IMR-90 (cell line): Measurements from ENCODE around the gene ING2. TPM values are rescaled to one million over a fixed set of nuclear protein-coding genes. Genes with fewer than 3 reads are reported as not detected.

Experiments used
- ATAC-seq: fragments of 200-7000 bp; cut with Tn5 transposase; 2 replicates; pipeline ENCODE4 v1.9.1; 2020; ENCODE audit warnings: low read depth, mild to moderate bottlenecking, moderate library complexity
- BruUV-seq: library from RNA; stranded (reverse); fragments of 400-500 nt; replicated peaks from 2 replicates; lab custom pipeline; 2021; lab: Mats Ljungman, UMichigan
- CTCF ChIA-PET: fragments of 300-600 bp; formaldehyde crosslinking; extraction: SDS; loops from one replicate; lab custom pipeline; 2021; ENCODE audit warnings: antibody characterized with exemption; lab: Yijun Ruan, JAX
- POLR2A ChIA-PET: fragments of 300-600 bp; sonication (Branson Sonifier 250); formaldehyde crosslinking; loops from one replicate; lab custom pipeline; 2022; ENCODE audit warnings: antibody characterized with exemption; ENCODE audit not compliant: unreplicated experiment; lab: Charles Lee
- DNase-seq: peaks from one replicate; pipeline ENCODE4 v3.0.0; 2013
- H2AFZ ChIP-seq: replicated peaks from 2 replicates; pipeline ENCODE3; 2013; ENCODE audit warnings: low read length, mild to moderate bottlenecking; ENCODE audit not compliant: poor library complexity
- H2AK5ac ChIP-seq: 2 replicates; pipeline ENCODE4 v1.6.1; 2013; ENCODE audit warnings: low read depth, low read length, inconsistent platforms
- H2AK9ac ChIP-seq: replicated peaks from 2 replicates; pipeline ENCODE3; 2013; ENCODE audit warnings: mild to moderate bottlenecking, low read depth, low read length, moderate library complexity; ENCODE audit not compliant: poor library complexity
- H2BK120ac ChIP-seq: 2 replicates; pipeline ENCODE4 v1.6.1; 2013; ENCODE audit warnings: low read depth, low read length, inconsistent platforms
- H2BK15ac ChIP-seq: 3 replicates; pipeline ENCODE4 v1.6.1; 2013; ENCODE audit warnings: low read depth, low read length, inconsistent platforms
- H2BK20ac ChIP-seq: 2 replicates; pipeline ENCODE4 v1.6.1; 2013; ENCODE audit warnings: low read depth, mild to moderate bottlenecking, inconsistent platforms, low read length, moderate library complexity
- H2BK5ac ChIP-seq: 2 replicates; pipeline ENCODE4 v1.6.1; 2013; ENCODE audit warnings: mild to moderate bottlenecking, low read depth, low read length, inconsistent platforms; ENCODE audit not compliant: poor library complexity, severe bottlenecking
- H3K14ac ChIP-seq: replicated peaks from 2 replicates; pipeline ENCODE4 v1.6.1; 2013; ENCODE audit warnings: low read depth, low read length, inconsistent platforms
- H3K18ac ChIP-seq: 2 replicates; pipeline ENCODE4 v1.6.1; 2013; ENCODE audit warnings: low read depth, low read length, control low read depth
- H3K23ac ChIP-seq: 2 replicates; pipeline ENCODE4 v1.6.1; 2013; ENCODE audit warnings: low read depth, low read length, inconsistent platforms
- H3K27ac ChIP-seq: 2 replicates; pipeline ENCODE4 v1.5.1; 2013; ENCODE audit warnings: mild to moderate bottlenecking, control low read depth, low read length; ENCODE audit not compliant: insufficient read depth
- H3K27me3 ChIP-seq: 2 replicates; pipeline ENCODE4 v1.6.1; 2013; ENCODE audit warnings: low read length; ENCODE audit not compliant: control insufficient read depth, insufficient read depth
- H3K36me3 ChIP-seq: 2 replicates; pipeline ENCODE4 v1.6.1; 2013; ENCODE audit warnings: low read length, mixed read lengths; ENCODE audit not compliant: control insufficient read depth, insufficient read depth
- H3K4ac ChIP-seq: 2 replicates; pipeline ENCODE4 v1.6.1; 2013; ENCODE audit warnings: low read depth, low read length, inconsistent platforms
- H3K4me1 ChIP-seq: 2 replicates; pipeline ENCODE4 v1.6.1; 2013; ENCODE audit warnings: low read length, mixed read lengths; ENCODE audit not compliant: control insufficient read depth, insufficient read depth
- H3K4me2 ChIP-seq: 2 replicates; pipeline ENCODE4 v1.6.1; 2013; ENCODE audit warnings: low read depth, mild to moderate bottlenecking, control low read depth, low read length, moderate library complexity
- H3K4me3 ChIP-seq: 2 replicates; pipeline ENCODE4 v1.5.1; 2013; ENCODE audit warnings: low read depth, mild to moderate bottlenecking, control low read depth, low read length, moderate library complexity; ENCODE audit not compliant: insufficient read depth
- H3K56ac ChIP-seq: 2 replicates; pipeline ENCODE4 v1.6.1; 2013; ENCODE audit warnings: low read length, inconsistent platforms; ENCODE audit not compliant: insufficient read depth; ENCODE audit errors: extremely low read depth
- H3K79me1 ChIP-seq, 2 experiments: 2 replicates each; pipeline ENCODE4 v1.6.1; 2013; ENCODE audit warnings: low read length in 2 of 2, inconsistent platforms in 1 of 2, low read depth in 1 of 2
- H3K9ac ChIP-seq: 2 replicates; pipeline ENCODE4 v1.6.1; 2013; ENCODE audit warnings: low read depth, low read length, control low read depth
- H3K9me1 ChIP-seq: 2 replicates; pipeline ENCODE4 v1.6.1; 2013; ENCODE audit warnings: low read length, inconsistent platforms; ENCODE audit not compliant: insufficient read depth
- H3K9me3 ChIP-seq: 2 replicates; pipeline ENCODE4 v1.6.1; 2013; ENCODE audit warnings: low read length; ENCODE audit not compliant: control insufficient read depth, insufficient read depth
- H4K20me1 ChIP-seq: 2 replicates; pipeline ENCODE4 v1.6.1; 2013; ENCODE audit warnings: low read length, inconsistent platforms; ENCODE audit not compliant: insufficient read depth
- H4K5ac ChIP-seq: 2 replicates; pipeline ENCODE4 v1.6.1; 2013; ENCODE audit warnings: mild to moderate bottlenecking, low read depth, low read length, control low read depth
- H4K8ac ChIP-seq, 2 experiments: 2 replicates each; pipeline ENCODE4 v1.6.1; 2013; ENCODE audit warnings: low read depth in 2 of 2, low read length in 2 of 2, control low read depth in 1 of 2, inconsistent platforms in 1 of 2
- H4K91ac ChIP-seq: 2 replicates; pipeline ENCODE4 v1.6.1; 2013; ENCODE audit warnings: low read depth, low read length, inconsistent platforms; ENCODE audit not compliant: insufficient read depth
- BHLHE40 ChIP-seq: fragments of 150-350 bp; IDR thresholded peaks from 2 replicates; pipeline ENCODE4 v1.6.1; 2016; ENCODE audit warnings: mild to moderate bottlenecking, low read depth, low read length
- CHD1 ChIP-seq: IDR thresholded peaks from 2 replicates; pipeline ENCODE4 v1.6.1; 2012; ENCODE audit warnings: low read depth, low read length, improper control_type of control experiment
- ELK1 ChIP-seq: fragments of 150-350 bp; IDR thresholded peaks from 2 replicates; pipeline ENCODE4 v1.6.1; 2016; ENCODE audit warnings: low read depth, mild to moderate bottlenecking, low read length, moderate library complexity, borderline replicate concordance
- FOS ChIP-seq: fragments of 150-350 bp; IDR thresholded peaks from 2 replicates; pipeline ENCODE4 v1.6.1; 2016; ENCODE audit warnings: low read depth, low read length
- MAZ ChIP-seq: IDR thresholded peaks from 2 replicates; pipeline ENCODE4 v1.6.1; 2012; ENCODE audit warnings: low read depth, mild to moderate bottlenecking, low read length, improper control_type of control experiment, moderate library complexity, borderline replicate concordance
- NFE2L2 ChIP-seq: fragments of 150-350 bp; IDR thresholded peaks from 2 replicates; pipeline ENCODE4 v1.6.1; 2016; ENCODE audit warnings: low read depth, mild to moderate bottlenecking, low read length
- POLR2A ChIP-seq: IDR thresholded peaks from 2 replicates; pipeline ENCODE4 v1.6.1; 2012; ENCODE audit warnings: mild to moderate bottlenecking, low read depth, low read length
- RAD21 ChIP-seq: IDR thresholded peaks from 2 replicates; pipeline ENCODE4 v1.6.1; 2012; ENCODE audit warnings: low read length, improper control_type of control experiment
- RCOR1 ChIP-seq: IDR thresholded peaks from 2 replicates; pipeline ENCODE4 v1.6.1; 2012; ENCODE audit warnings: mild to moderate bottlenecking, low read length, improper control_type of control experiment; ENCODE audit not compliant: insufficient replicate concordance
- RFX5 ChIP-seq: IDR thresholded peaks from 2 replicates; pipeline ENCODE4 v1.8.0; 2012; ENCODE audit warnings: low read depth, mild to moderate bottlenecking, low read length, moderate library complexity
- SMC3 ChIP-seq: fragments of 150-350 bp; IDR thresholded peaks from 2 replicates; pipeline ENCODE4 v1.6.1; 2016; ENCODE audit warnings: low read depth, mild to moderate bottlenecking, antibody characterized with exemption, low read length, moderate library complexity
- WGBS, 2 experiments: methylation state at CpG; one replicate each; pipeline versions ENCODE4 v1.1.5 to v1.1.7; 2013; ENCODE audit warnings: missing lambda C conversion rate in 2 of 2; ENCODE audit not compliant: insufficient read length in 1 of 2; ENCODE audit errors: extremely low coverage in 2 of 2; 5-methylcytosine and 5-hydroxymethylcytosine counted together
- dilution Hi-C: fragments of 300-500 bp; cut with HindIII; formaldehyde crosslinking; loops from one replicate; pipeline ENCODE4 v1.14.3; 2018; ENCODE audit warnings: low sequenced_read_pairs; ENCODE audit not compliant: unreplicated experiment
- in situ Hi-C: fragments of 300-500 bp; cut with MboI; formaldehyde crosslinking; loops from 3 replicates; pipeline ENCODE4 v1.14.3; 2019; ENCODE audit warnings: low sequenced_read_pairs, inconsistent platforms, mixed read lengths
- intact Hi-C: fragments of 100-400 bp; cut with micrococcal nuclease; formaldehyde crosslinking; loops from 2 replicates; pipeline ENCODE4 v1.10.0; 2022
- polyA plus RNA-seq, 3 experiments: library from polyadenylated mRNA; depleted of rRNA; stranded (reverse); fragments of >200 nt; gene quantifications; 2 replicates each; pipeline ENCODE4 v1.2.3, GENCODE V29; 2012; ENCODE audit warnings: low replicate concordance in 1 of 3
- total RNA-seq: library from RNA; depleted of rRNA; stranded (reverse); fragments of >200 nt; gene quantifications from 2 replicates; pipeline ENCODE4 v1.2.3, GENCODE V29; 2012
- TF ChIP-seq, protein P1 (sequence below): conservative IDR thresholded peaks from 2 replicates; pipeline ENCODE4 v1.5.1; 2012; ENCODE audit warnings: mild to moderate bottlenecking, low read depth, low read length, improper control_type of control experiment

ING2 gene
- total and polyA plus RNA-seq, 2 of the 4 experiments (the other 2 are of a cell fraction) = 2.5 to 9.5 TPM

GRCh38 chr4:183504064-183504929, 561 bp upstream of the ING2 start:
- Histone ChIP-seq H2BK5ac (peak overlapping the region; percentile 66), H4K91ac (peak overlapping the region; percentile 50), H3K14ac (peak overlapping the region; percentile 88), H3K27me3 (no peaks in the 10 kb centered on the region), H2AK9ac (peak overlapping the region; percentile 97), H2BK120ac (peak overlapping the region; percentile 81), H3K27ac (peak overlapping the region; percentile 92), H4K8ac (peak overlapping the region; percentile 59 to 79), H3K4me1 (peaks cover 2% of the 10 kb centered on the region; the same call in 1 of the 2 replicates), H3K18ac (peak overlapping the region; percentile 67), H3K56ac (peak overlapping the region; percentile 90), H3K4me3 (peak overlapping the region; percentile 94), H2BK15ac (no peak overlapping the region), H3K9me1 (0 out of 2 replicates have a peak, but pooled peaks cover 3% of the 10 kb centered on the region), H3K23ac (peak overlapping the region; percentile 96), H2BK20ac (peak overlapping the region; percentile 57; the same call in 1 of the 2 replicates), H3K9me3 (no peaks in the 10 kb centered on the region), H3K9ac (peak overlapping the region; percentile 92), H3K36me3 (no peaks in the 10 kb centered on the region), H4K20me1 (peaks cover 11% of the 10 kb centered on the region), H2AFZ (peak overlapping the region; percentile 99), H4K5ac (peak overlapping the region; percentile 51; the same call in 1 of the 2 replicates), H3K4me2 (peak overlapping the region; percentile 91), H3K79me1 (peaks cover 2 to 36% of the 10 kb centered on the region in 2 experiments), H3K4ac (peak overlapping the region; percentile 90), H2AK5ac (0 out of 2 replicates have a peak overlapping the region, but pooled peaks have one; percentile 10)
- ChIA-PET POLR2A (no interaction called here), CTCF (interaction anchor here (0.6 to 1.2 kb wide), 4 partner anchors 75 to 187 kb away, joined by 3 to 8 read pairs (median 4); no protein-coding TSS in a partner anchor)
- no TSS peak for BruUV-seq
- WGBS, 2 experiments = 0% methylated on average over 21 of the region's 106 CpGs; no CpG with 5 or more reads in 1 of the 2 experiments
- ATAC-seq (peak; percentile 86), DNase-seq (peak; percentile 96)
- in situ Hi-C loops (no loop called here), dilution Hi-C loops (no loop called here), intact Hi-C loops (loop anchor here (1.0 to 2.0 kb wide), 2 partner anchors 55 to 155 kb away; partner anchors contain the start of genes RWDD4 and TRAPPC11)
- 0 out of 2 replicates have a peak, but pooled peaks have one; percentile 9 for TF ChIP-seq FOS
- no peak for TF ChIP-seq NFE2L2
- peak; percentile 29 for TF ChIP-seq SMC3
- peak; percentile 51 for TF ChIP-seq RAD21
- peak; percentile 74 for TF ChIP-seq POLR2A
- peak; percentile 87; the same call in 1 of the 2 replicates for TF ChIP-seq MAZ
- TF ChIP-seq BHLHE40 = no peak; the same call in 1 of the 2 replicates
- TF ChIP-seq, protein P1, sequence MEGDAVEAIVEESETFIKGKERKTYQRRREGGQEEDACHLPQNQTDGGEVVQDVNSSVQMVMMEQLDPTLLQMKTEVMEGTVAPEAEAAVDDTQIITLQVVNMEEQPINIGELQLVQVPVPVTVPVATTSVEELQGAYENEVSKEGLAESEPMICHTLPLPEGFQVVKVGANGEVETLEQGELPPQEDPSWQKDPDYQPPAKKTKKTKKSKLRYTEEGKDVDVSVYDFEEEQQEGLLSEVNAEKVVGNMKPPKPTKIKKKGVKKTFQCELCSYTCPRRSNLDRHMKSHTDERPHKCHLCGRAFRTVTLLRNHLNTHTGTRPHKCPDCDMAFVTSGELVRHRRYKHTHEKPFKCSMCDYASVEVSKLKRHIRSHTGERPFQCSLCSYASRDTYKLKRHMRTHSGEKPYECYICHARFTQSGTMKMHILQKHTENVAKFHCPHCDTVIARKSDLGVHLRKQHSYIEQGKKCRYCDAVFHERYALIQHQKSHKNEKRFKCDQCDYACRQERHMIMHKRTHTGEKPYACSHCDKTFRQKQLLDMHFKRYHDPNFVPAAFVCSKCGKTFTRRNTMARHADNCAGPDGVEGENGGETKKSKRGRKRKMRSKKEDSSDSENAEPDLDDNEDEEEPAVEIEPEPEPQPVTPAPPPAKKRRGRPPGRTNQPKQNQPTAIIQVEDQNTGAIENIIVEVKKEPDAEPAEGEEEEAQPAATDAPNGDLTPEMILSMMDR = peak; percentile 44
- no peak for TF ChIP-seq ELK1
- TF ChIP-seq CHD1 = no peak
- TF ChIP-seq RFX5 = no peak
- TF ChIP-seq RCOR1 = no peak
